ACC112 (cell line): ENCODE measurements around the gene XKR7.

Experiments used
- H2AFZ ChIP-seq: fragments of 200-600 bp; sonication (generic); one replicate; pipeline ENCODE4 v1.6.0; 2017; ENCODE audit warnings: antibody characterized with exemption, low read length; ENCODE audit not compliant: unreplicated experiment
- H3K27ac ChIP-seq: fragments of 200-600 bp; sonication (generic); 2 replicates; pipeline ENCODE4 v1.5.1; 2014; ENCODE audit warnings: low read depth, mild to moderate bottlenecking, antibody characterized with exemption, low read length, moderate library complexity
- H3K27me3 ChIP-seq: fragments of 200-600 bp; sonication (generic); 2 replicates; pipeline ENCODE4 v1.6.1; 2014; ENCODE audit warnings: mild to moderate bottlenecking, antibody characterized with exemption, low read length, moderate library complexity, mixed read lengths; ENCODE audit not compliant: insufficient read depth
- H3K36me3 ChIP-seq: fragments of 200-600 bp; sonication (generic); 2 replicates; pipeline ENCODE4 v1.6.1; 2016; ENCODE audit warnings: mild to moderate bottlenecking, antibody characterized with exemption, low read length, moderate library complexity, mixed read lengths; ENCODE audit not compliant: insufficient read depth
- H3K4me1 ChIP-seq: fragments of 200-600 bp; sonication (generic); one replicate; pipeline ENCODE4 v1.6.1; 2016; ENCODE audit warnings: low read length, mixed read lengths; ENCODE audit not compliant: insufficient read depth, unreplicated experiment, control insufficient read depth
- H3K4me3 ChIP-seq: fragments of 200-600 bp; sonication (generic); 2 replicates; pipeline ENCODE4 v1.5.1; 2014; ENCODE audit warnings: mild to moderate bottlenecking, low read depth, low read length
- H3K79me2 ChIP-seq: fragments of 200-600 bp; sonication (generic); one replicate; pipeline ENCODE4 v1.6.0; 2016; ENCODE audit warnings: low read length; ENCODE audit not compliant: control insufficient read depth, unreplicated experiment, insufficient read depth

The XKR7 gene

GRCh38 chr20:31956556-31957526 is 11.1 kb upstream of the XKR7 start:
- peaks cover 63% of the 10 kb centered on the region for H3K27me3 ChIP-seq
- H3K36me3 ChIP-seq, result no peaks in the 10 kb centered on the region
- H3K27ac ChIP-seq, result no peak overlapping the region
- no peaks in the 10 kb centered on the region for H3K4me1 ChIP-seq
- H3K4me3 ChIP-seq, result no peak overlapping the region
- no peak overlapping the region for H2AFZ ChIP-seq
- no peaks in the 10 kb centered on the region for H3K79me2 ChIP-seq

- peaks cover 96% of the 10 kb centered on the region for H3K27me3 ChIP-seq
- no peaks in the 10 kb centered on the region for H3K36me3 ChIP-seq
- no peak overlapping the region for H2AFZ ChIP-seq
- no peaks in the 10 kb centered on the region for H3K79me2 ChIP-seq
- no peak overlapping the region for H3K4me3 ChIP-seq
- no peak overlapping the region for H3K27ac ChIP-seq
- no peaks in the 10 kb centered on the region for H3K4me1 ChIP-seq
Observed at GRCh38 chr20:31962761-31963160, 5.2 kb upstream of the XKR7 start.

GRCh38 chr20:31963889-31964288 is 4.1 kb upstream of the XKR7 start:
- Histone ChIP-seq H3K4me1 (no peaks in the 10 kb centered on the region), H3K79me2 (no peaks in the 10 kb centered on the region), H3K4me3 (no peak overlapping the region), H3K27ac (no peak overlapping the region), H3K36me3 (no peaks in the 10 kb centered on the region), H2AFZ (no peak overlapping the region), H3K27me3 (peaks cover 91% of the 10 kb centered on the region)

GRCh38 chr20:31966991-31967655 is 828 bp upstream of the XKR7 start:
- no peaks in the 10 kb centered on the region for H3K4me1 ChIP-seq
- H3K79me2 ChIP-seq, result no peaks in the 10 kb centered on the region
- H2AFZ ChIP-seq, result no peak overlapping the region
- no peak overlapping the region for H3K4me3 ChIP-seq
- H3K27me3 ChIP-seq, result peaks cover 92% of the 10 kb centered on the region
- no peak overlapping the region for H3K27ac ChIP-seq
- H3K36me3 ChIP-seq, result no peaks in the 10 kb centered on the region

- Histone ChIP-seq H3K4me3 (no peak overlapping the region), H3K27me3 (peaks cover 79% of the 10 kb centered on the region), H3K79me2 (no peaks in the 10 kb centered on the region), H3K36me3 (no peaks in the 10 kb centered on the region), H2AFZ (no peak overlapping the region), H3K27ac (no peak overlapping the region), H3K4me1 (no peaks in the 10 kb centered on the region)
Observed at GRCh38 chr20:31968291-31969126, 558 bp downstream of the XKR7 start.

GRCh38 chr20:31969991-31970390 is 2.0 kb downstream of the XKR7 start:
- H3K27ac ChIP-seq, result no peak overlapping the region
- no peaks in the 10 kb centered on the region for H3K4me1 ChIP-seq
- H3K4me3 ChIP-seq, result no peak overlapping the region
- H3K36me3 ChIP-seq, result no peaks in the 10 kb centered on the region
- H2AFZ ChIP-seq, result no peak overlapping the region
- no peaks in the 10 kb centered on the region for H3K79me2 ChIP-seq
- peaks cover 73% of the 10 kb centered on the region for H3K27me3 ChIP-seq

- Histone ChIP-seq H2AFZ (no peak overlapping the region), H3K79me2 (no peaks in the 10 kb centered on the region), H3K36me3 (no peaks in the 10 kb centered on the region), H3K4me3 (no peak overlapping the region), H3K4me1 (no peaks in the 10 kb centered on the region), H3K27me3 (peaks cover 68% of the 10 kb centered on the region), H3K27ac (no peak overlapping the region)
Observed at GRCh38 chr20:31972471-31973021, 4.6 kb downstream of the XKR7 start.

- Histone ChIP-seq H3K4me3 (no peak overlapping the region), H3K4me1 (no peaks in the 10 kb centered on the region), H3K27me3 (peaks cover 57% of the 10 kb centered on the region), H3K36me3 (no peaks in the 10 kb centered on the region), H3K79me2 (no peaks in the 10 kb centered on the region), H3K27ac (no peak overlapping the region), H2AFZ (no peak overlapping the region)
Observed at GRCh38 chr20:31974296-31974695, 6.3 kb downstream of the XKR7 start.

- Histone ChIP-seq H2AFZ (no peak overlapping the region), H3K4me1 (no peaks in the 10 kb centered on the region), H3K79me2 (no peaks in the 10 kb centered on the region), H3K4me3 (no peak overlapping the region), H3K36me3 (no peaks in the 10 kb centered on the region), H3K27me3 (peaks cover 50% of the 10 kb centered on the region), H3K27ac (no peak overlapping the region)
Observed at GRCh38 chr20:31974951-31975487, 7.1 kb downstream of the XKR7 start.

GRCh38 chr20:31975874-31976273 is 7.9 kb downstream of the XKR7 start:
- Histone ChIP-seq H3K27ac (no peak overlapping the region), H3K36me3 (no peaks in the 10 kb centered on the region), H3K4me1 (no peaks in the 10 kb centered on the region), H2AFZ (no peak overlapping the region), H3K27me3 (peaks cover 42% of the 10 kb centered on the region), H3K79me2 (no peaks in the 10 kb centered on the region), H3K4me3 (no peak overlapping the region)
